ENCODE data around the gene ITCH.

Gene ITCH

GRCh38 chr20:34559311-34560140, 196.5 kb downstream of the ITCH start:
- DNase-seq: no peak

DNA sequence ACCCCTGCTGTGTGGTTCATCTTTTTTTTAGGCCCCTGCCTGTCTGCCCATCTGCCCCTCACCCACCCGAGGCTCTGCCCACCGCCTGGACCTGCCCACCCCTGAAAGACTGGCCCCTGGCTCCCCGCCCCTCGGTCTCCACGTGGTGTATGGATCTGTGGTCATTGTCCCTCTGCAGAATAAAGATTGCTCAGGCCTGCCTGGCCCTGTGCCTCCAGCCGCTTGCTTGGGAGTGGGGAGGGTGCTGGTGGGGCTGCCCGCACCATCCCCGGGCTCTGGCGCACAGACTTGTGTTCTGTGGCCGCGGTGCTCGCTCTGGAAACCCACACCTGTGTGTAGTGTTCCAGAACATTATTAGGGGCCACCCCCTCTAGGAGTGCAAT, 197.1 kb downstream of the ITCH start:
- no peak for DNase-seq

- no peak for DNase-seq
Observed at GRCh38 chr20:34560614-34561013, 197.5 kb downstream of the ITCH start.
